Nephron (organoid): Measurements from ENCODE around the gene ZSCAN10.

Source experiments
- H3K27ac Mint-ChIP-seq, 3 experiments: 2 replicates each; pipeline ENCODE4 v1.8.0; 2020; ENCODE audit warnings: mixed read lengths in 3 of 3, mild to moderate bottlenecking in 2 of 3, moderate library complexity in 1 of 3
- H3K27me3 Mint-ChIP-seq: 2 replicates; pipeline ENCODE4 v1.8.0; 2021; ENCODE audit warnings: low read depth, mild to moderate bottlenecking, moderate library complexity, mixed read lengths
- H3K36me3 Mint-ChIP-seq: 2 replicates; pipeline ENCODE4 v1.8.0; 2020; ENCODE audit warnings: low read depth, mixed read lengths
- H3K4me1 Mint-ChIP-seq: 2 replicates; pipeline ENCODE4 v1.8.0; 2020; ENCODE audit warnings: mixed read lengths
- H3K4me3 Mint-ChIP-seq, 3 experiments: 2 replicates each; pipeline ENCODE4 v1.8.0; 2020; ENCODE audit warnings: mild to moderate bottlenecking in 3 of 3, mixed read lengths in 3 of 3, moderate library complexity in 2 of 3
- H3K9me3 Mint-ChIP-seq: 2 replicates; pipeline ENCODE4 v1.8.0; 2020; ENCODE audit warnings: mixed read lengths
- CTCF ChIP-seq, 3 experiments: fragments of 200-600 bp; sonication (generic); IDR thresholded peaks; one replicate each; pipeline ENCODE4 v1.5.0; 2021; ENCODE audit warnings: antibody characterized with exemption in 3 of 3; ENCODE audit not compliant: unreplicated experiment in 3 of 3

The ZSCAN10 gene

GRCh38 chr16:3101018-3101840 is 2.1 kb upstream of the ZSCAN10 start:
- peak; percentile 43 to 52 (median 51) for TF ChIP-seq CTCF (IDR thresholded peaks at IDR 0.05; ENCODE audit: unreplicated experiment in 3 of 3)
- Mint-ChIP-seq H3K4me3 (peak overlapping the region in 1 of 3 experiments; percentile 63), H3K27me3 (peaks cover 44% of the 10 kb centered on the region), H3K36me3 (no peaks in the 10 kb centered on the region), H3K9me3 (no peaks in the 10 kb centered on the region), H3K4me1 (peaks cover 29% of the 10 kb centered on the region), H3K27ac (peak overlapping the region in 1 of 3 experiments; percentile 50)

- TF ChIP-seq CTCF (IDR thresholded peaks at IDR 0.05; ENCODE audit: unreplicated experiment in 3 of 3): no peak
- Mint-ChIP-seq H3K4me3 (peak overlapping the region; percentile 77 to 80 (median 77)), H3K9me3 (no peaks in the 10 kb centered on the region), H3K4me1 (peaks cover 23% of the 10 kb centered on the region), H3K27me3 (peaks cover 44% of the 10 kb centered on the region), H3K27ac (peak overlapping the region in 1 of 3 experiments; percentile 20), H3K36me3 (no peaks in the 10 kb centered on the region)
Measured at GRCh38 chr16:3099732-3100499, 822 bp upstream of the ZSCAN10 start.

GRCh38 chr16:3099395-3099731 is 269 bp upstream of the ZSCAN10 start:
- Mint-ChIP-seq H3K27me3 (peaks cover 40% of the 10 kb centered on the region), H3K36me3 (no peaks in the 10 kb centered on the region), H3K9me3 (no peaks in the 10 kb centered on the region), H3K4me3 (no peak overlapping the region), H3K27ac (no peak overlapping the region), H3K4me1 (peaks cover 23% of the 10 kb centered on the region)
- no peak for TF ChIP-seq CTCF (IDR thresholded peaks at IDR 0.05; ENCODE audit: unreplicated experiment in 3 of 3)

- H3K4me1 Mint-ChIP-seq: peaks cover 27% of the 10 kb centered on the region
- H3K4me3 Mint-ChIP-seq: no peak overlapping the region
- H3K27ac Mint-ChIP-seq: no peak overlapping the region
- H3K36me3 Mint-ChIP-seq: no peaks in the 10 kb centered on the region
- no peaks in the 10 kb centered on the region for H3K9me3 Mint-ChIP-seq
- no peak for TF ChIP-seq CTCF (IDR thresholded peaks at IDR 0.05; ENCODE audit: unreplicated experiment in 3 of 3)
- H3K27me3 Mint-ChIP-seq: peaks cover 29% of the 10 kb centered on the region
Measured at GRCh38 chr16:3097266-3097665, 1.8 kb downstream of the ZSCAN10 start.

GRCh38 chr16:3096362-3096761 is 2.7 kb downstream of the ZSCAN10 start:
- Mint-ChIP-seq H3K9me3 (no peaks in the 10 kb centered on the region), H3K4me1 (peaks cover 22% of the 10 kb centered on the region), H3K36me3 (no peaks in the 10 kb centered on the region), H3K4me3 (no peak overlapping the region), H3K27ac (no peak overlapping the region), H3K27me3 (peaks cover 35% of the 10 kb centered on the region)
- TF ChIP-seq CTCF (IDR thresholded peaks at IDR 0.05; ENCODE audit: unreplicated experiment in 3 of 3): no peak
